ENCODE measurements around the gene SYNPO.

The SYNPO gene

DNA sequence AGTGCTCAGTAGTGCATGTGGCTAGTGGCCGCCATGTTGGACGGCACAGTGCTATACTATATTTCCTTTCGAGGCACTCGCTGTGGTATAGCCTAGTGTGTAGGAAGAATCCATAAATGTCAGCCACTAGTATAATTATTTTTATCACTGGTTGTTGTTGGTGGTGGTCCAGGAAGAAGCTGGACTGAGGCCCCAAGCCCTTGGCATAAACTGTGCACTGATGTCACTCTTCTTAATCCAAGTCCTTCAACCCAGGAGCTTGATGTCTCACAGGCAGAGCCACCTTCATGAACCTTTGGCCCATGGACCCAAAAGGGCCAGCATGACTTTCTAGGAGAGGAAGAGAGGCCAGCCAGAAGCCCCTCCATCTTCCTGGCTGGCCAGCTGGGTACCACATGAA is 32.5 kb upstream of the SYNPO start:
- FAIRE-seq = no peak

DNA sequence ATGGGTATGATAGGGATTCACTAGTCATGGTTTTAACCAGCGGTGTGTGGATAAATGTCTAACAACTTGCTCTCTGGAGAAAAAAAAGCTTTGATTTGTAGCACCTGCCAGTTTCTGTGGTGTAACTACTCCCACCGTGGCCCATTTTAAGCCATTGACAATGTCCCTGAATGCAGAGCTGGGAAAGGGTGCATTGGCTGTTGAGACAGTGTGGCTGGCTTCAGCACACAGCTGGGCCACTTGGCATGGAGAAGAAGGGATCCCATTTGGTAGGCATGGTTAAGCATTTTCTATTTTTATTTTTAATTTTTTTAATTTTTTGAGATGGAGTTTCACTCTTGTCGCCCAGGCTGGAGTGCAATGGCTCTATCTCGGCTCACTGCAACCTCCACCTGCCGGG is 31.5 kb upstream of the SYNPO start:
- no peak for FAIRE-seq

DNA sequence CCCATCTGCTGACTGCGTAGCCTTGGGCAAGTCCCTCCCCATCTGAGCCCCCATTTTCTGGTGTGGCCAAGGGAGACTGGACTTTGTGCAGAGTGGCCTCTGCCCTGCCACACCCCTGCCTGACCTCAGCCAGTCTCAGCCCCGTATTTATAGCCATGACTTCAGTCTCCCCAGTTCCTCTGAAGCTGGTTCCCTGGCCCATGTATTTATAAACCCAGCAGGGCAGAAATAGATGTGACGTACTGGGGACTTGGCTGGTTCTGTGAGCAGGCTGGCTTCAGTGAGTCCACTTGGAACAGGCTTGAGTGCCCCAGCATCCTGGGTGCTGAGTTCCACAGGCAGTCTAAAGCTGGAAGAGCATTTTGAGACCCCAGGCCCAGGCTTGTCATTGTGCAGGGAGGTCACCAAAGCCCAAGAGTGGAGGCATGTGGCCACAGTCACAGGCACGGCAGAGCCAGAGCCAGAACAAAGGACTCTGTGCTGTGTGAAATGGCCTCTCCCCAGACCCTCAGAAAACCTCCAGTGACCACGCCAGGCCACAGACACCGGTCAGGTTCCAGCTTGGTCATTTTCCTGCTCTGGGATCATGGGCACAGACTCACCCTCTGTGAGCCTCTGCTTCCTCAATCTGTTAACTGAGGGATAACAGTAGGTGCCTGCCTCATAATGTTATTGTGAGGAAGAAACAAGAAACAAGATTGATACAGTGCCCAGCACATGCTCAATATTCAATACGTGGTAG is 30.4 kb upstream of the SYNPO start:
- no peak for FAIRE-seq

GRCh38 chr5:150611026-150611425 is 29.4 kb upstream of the SYNPO start:
- FAIRE-seq = no peak

DNA sequence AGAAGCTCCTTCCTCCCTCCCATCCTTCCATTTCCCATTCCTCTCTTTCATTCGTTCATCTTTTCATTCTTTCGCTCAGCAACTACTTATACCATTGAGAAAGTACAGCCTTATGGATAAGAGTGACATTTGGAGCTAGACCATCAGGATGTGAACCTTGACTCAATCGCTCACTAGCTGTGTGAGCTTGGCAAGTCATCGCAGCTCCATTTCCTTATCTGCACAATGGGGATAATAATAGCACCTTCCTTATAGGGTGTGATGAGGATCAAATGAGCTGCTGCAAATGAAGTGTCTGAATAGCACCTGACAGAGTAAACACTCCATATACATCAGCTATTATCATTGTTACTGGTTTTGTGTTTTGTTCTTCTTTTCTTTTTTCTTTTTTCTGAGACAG is 28.1 kb upstream of the SYNPO start:
- no peak for FAIRE-seq

- FAIRE-seq = no peak
Measured at GRCh38 chr5:150612905-150613670, 27.4 kb upstream of the SYNPO start.

GRCh38 chr5:150613991-150614660 is 26.3 kb upstream of the SYNPO start:
- no peak for FAIRE-seq

DNA sequence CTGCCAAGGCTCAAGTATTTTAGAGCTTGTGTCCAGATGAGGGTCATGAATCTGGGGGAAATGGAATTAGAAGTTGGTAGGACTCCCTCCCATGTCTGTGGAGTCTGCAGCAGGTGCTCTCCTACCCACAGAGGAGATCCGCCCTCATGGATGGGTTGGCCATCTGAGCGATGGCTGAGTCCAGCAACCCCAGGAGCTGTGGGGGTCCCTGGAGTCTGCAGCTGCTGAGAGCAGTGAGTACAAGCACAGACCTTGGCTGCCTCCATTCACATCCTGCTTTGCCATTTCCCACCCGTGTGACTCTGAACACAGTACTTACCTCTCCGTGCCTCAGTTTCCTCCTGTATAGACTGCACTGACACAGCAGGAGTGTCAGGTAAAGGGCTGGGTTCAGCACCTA is 25.8 kb upstream of the SYNPO start:
- FAIRE-seq = no peak

GRCh38 chr5:150615141-150615699 is 25.2 kb upstream of the SYNPO start:
- FAIRE-seq = no peak

DNA sequence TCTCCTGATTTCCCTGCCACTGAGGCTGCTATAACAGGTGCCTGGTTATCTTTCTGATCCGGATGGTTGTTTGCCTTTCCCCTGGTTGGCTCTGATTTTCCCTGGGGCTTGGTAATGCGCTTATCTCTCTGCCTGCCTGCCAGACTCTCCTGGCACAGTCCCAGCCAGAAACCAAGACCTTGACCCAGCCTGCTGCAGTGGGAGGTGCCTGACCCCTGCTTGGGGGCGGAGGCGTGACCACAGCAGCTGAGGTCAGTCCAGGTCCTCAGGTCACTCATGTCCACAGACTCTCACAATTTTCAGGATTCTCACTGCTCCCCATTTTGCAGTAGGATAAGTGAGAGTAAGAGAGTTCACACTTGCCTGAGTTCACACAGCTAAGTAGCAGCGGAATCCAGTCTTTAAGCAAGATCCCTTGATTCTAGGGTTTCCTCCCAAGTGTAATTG is 24.4 kb upstream of the SYNPO start:
- FAIRE-seq = no peak

DNA sequence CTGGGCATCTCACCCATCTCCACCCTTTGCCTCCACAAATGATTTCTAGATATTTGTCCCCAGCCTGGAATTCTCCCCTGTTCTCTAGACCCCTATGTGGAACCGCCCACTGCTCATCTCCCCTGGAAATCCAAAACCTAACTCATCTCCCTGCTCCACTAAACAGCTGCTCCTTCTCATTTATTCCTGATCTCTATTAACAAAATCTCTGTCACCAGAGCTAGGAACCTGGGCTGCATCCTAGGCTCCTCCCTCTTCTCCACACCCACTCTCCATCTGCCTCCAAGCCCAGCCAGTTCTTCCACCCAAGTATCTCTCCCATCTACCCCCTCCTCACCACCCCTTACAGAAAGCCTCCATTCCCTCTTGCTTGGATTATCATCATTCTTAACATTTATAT is 24.0 kb upstream of the SYNPO start:
- no peak for FAIRE-seq

GRCh38 chr5:150618163-150618562 is 22.3 kb upstream of the SYNPO start:
- FAIRE-seq = no peak

DNA sequence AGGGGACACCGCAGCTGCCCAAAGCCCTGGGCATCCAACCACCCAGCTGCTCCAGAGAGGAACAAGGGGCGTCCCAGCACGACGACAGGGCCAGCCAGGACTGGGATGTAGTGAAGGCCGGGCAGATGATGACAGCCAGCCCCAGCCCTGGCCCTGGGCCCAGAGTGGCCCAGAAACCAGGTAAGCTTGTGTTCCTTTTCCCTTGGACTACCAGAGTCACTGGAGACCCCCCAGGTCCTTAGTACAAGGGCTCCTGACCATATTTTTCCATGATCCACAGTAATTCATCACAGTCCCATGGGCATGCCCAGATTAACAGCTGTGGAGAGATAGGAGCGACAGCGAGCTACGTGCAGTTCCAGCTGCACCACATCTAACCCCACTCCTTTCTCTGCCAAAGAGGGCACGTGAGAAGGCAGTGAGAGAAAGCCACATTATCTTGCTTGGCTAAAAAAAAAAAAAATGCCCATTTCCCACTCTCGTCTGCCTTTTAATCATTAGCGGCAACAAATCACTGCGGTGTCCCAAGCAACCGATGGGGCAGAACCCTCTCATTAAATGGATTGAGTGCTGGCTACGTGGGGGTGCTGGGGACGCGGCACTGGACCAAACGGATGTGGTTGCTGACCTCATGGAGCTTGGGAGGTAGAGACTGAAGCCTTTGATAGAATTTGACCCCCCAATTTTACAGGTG is 21.7 kb upstream of the SYNPO start:
- FAIRE-seq = no peak

DNA sequence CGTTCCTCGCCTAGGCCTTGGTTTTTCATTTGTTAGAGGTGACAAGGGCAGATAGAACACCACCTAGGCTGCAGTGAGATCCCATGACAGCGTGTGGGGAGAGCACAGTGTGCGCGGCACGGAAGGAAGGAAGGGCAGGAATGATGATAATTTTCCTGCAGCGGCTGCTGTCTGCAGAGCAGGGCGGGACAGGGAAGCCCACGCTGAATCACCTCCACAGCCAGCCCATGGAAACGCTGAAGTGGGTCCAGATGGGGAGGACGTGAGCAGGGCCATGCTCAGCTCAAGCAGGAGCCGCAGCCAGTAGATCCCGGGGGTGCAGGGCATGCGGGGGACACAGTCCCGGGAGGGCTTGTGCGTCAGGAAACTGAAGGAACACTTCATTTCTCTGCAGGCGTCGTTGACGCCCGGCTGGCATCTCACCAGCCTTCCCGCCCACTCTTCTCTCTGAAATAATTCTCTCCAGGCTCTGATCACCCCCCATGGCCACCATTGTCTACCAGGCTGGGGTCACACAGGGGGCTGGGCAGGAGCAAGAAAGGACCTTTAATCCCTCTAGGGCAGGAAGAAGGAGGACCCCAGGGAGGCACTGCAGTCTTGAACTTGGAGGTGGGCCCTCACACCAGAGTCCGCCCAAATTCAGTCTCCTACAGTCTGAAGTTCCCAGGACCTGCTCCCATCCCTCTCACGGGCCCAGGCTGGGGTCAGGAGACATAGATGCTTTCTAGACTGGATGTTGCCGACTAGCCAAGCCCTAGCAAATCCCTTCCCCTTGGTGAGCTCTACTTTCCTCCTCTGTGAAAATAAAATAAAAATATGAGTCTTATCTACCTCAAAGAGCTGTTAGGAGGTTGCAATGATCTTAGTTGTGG is 20.9 kb upstream of the SYNPO start:
- no peak for FAIRE-seq

GRCh38 chr5:150621301-150621700 is 19.2 kb upstream of the SYNPO start:
- FAIRE-seq = no peak

GRCh38 chr5:150622157-150622556 is 18.3 kb upstream of the SYNPO start:
- no peak for FAIRE-seq

DNA sequence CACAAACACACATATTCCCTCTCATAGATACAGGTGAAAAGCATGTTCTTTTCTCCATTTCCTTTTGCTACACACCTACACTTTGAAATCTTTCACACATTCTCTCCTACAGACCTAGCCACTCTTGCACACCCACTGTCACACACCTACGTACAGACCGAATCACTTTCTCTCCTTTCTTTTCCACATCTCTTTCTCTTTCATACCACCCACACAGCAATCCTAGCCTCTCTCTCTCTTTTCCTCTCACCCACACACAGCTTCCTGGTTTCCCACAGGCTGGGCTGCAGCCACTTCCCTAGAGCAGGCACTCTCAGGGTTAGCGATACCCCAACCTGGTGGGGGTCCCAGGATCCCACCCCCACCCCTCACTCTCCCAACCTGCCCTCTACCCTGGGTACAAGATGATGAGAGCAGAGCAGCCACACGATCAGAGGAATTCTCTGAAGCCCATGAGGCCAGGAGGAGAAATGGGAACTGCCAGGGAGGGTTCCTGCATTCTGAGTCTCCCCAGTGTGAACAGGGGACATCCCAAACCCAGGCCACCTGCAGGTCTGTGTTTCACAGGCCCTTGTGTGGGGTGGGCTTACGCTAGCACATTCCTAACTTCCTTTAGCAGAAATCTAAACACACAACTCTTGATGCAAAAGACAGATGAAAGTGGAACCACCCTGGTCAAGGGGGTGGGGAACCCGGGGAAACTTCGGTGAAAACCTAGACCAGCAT is 17.1 kb upstream of the SYNPO start:
- no peak for FAIRE-seq

DNA sequence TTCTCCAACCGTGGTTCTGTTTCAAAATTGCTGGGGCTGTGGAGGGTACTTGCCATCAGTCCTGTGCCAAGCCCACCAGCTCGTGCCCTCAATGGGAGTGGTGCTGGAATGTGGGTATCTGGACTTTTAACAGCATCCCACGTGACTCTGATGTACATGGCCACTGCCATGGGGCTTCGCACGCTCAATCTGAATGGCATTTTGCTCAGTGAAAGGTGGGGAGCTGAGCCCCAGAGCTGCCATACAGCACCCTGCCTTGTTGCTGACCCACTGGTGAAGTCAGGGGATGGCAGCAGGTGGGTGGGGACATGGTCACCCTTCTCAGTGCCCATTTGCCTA is 16.6 kb upstream of the SYNPO start:
- FAIRE-seq = no peak

DNA sequence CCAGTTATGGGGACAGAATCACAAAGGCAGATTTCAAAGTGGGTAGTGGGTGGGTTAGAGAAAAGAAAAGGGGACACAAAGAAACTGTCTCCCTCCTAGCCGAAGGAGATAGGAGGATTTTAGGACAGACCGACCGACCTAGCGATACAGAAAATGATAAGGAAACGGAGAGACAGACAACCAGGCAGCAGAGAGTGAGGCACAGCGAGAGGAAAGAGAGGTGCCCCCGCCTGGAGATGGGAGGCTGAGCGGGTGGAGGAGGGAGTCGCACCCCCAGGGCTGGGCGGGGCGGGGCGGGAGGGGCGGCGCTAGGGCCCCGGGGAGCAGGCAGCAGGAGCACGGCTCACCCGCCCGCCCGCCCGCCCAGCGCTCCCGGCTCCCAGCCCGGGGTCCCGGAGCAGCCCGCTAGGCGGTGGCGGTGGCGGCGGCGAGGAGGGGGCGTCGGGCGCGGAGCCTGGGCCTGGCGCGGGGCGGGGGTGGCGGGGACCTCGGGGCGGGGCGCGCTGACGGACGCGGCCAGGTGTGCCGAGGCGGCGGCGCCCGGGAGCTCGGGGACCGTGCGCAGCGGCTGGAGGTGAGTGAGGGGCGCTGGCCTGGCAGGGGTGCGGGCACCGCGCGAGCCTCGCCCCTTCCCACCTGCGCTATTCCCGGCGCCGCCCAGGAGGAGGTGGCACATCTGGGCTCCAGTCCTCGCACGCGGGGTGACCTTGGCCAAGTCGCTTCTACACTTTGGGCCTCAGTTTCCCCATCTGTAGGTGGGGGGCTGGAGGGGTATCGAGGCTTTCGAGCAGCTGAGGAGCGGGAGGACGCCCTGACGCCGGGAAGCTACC is 15.9 kb upstream of the SYNPO start:
- FAIRE-seq = no peak

- FAIRE-seq = no peak
Measured at GRCh38 chr5:150625164-150625535, 15.3 kb upstream of the SYNPO start.
